WTC11 (cell line): ENCODE measurements around the gene RUFY3. TPM values are rescaled to one million over a fixed set of nuclear protein-coding genes. Genes with fewer than 3 reads are reported as not detected.

Experiments
- ATAC-seq: fragments of 200-7000 bp; cut with Tn5 transposase; 2 replicates; pipeline ENCODE4 v1.10.0; 2021; ENCODE audit warnings: mild to moderate bottlenecking, moderate library complexity
- CTCF ChIA-PET: fragments of 300-600 bp; sonication (Branson Sonifier 250); formaldehyde crosslinking; loops from one replicate; lab custom pipeline; 2021; ENCODE audit warnings: antibody characterized with exemption; lab: Charles Lee
- POLR2A ChIA-PET: fragments of 350-600 bp; sonication (Branson Sonifier 250); formaldehyde crosslinking; loops from one replicate; lab custom pipeline; 2021; ENCODE audit warnings: antibody characterized with exemption; lab: Charles Lee
- DNase-seq: peaks from one replicate; pipeline ENCODE4 v3.0.0; 2021; ENCODE audit warnings: low spot score
- H3K27ac Mint-ChIP-seq: 2 replicates; pipeline ENCODE4 v1.8.0; 2021; ENCODE audit warnings: mixed read lengths
- H3K27me3 Mint-ChIP-seq: 2 replicates; pipeline ENCODE4 v1.8.0; 2021; ENCODE audit warnings: low read depth, mild to moderate bottlenecking, moderate library complexity, mixed read lengths
- H3K36me3 Mint-ChIP-seq: 2 replicates; pipeline ENCODE4 v1.8.0; 2021; ENCODE audit warnings: mixed read lengths
- H3K4me1 Mint-ChIP-seq: 2 replicates; pipeline ENCODE4 v1.8.0; 2022; ENCODE audit warnings: mixed read lengths
- H3K4me3 Mint-ChIP-seq: 2 replicates; pipeline ENCODE4 v1.8.0; 2021; ENCODE audit warnings: mild to moderate bottlenecking, moderate library complexity, mixed read lengths
- H3K9me3 Mint-ChIP-seq: 2 replicates; pipeline ENCODE4 v1.8.0; 2021; ENCODE audit warnings: mixed read lengths
- ATF3 ChIP-seq: sonication (generic); formaldehyde crosslinking; conservative IDR thresholded peaks from 2 replicates; pipeline ENCODE4 v1.8.1; 2022; ENCODE audit warnings: mild to moderate bottlenecking, missing genetic modification reagents
- CREM ChIP-seq: sonication (generic); formaldehyde crosslinking; IDR thresholded peaks from 2 replicates; pipeline ENCODE4 v1.8.1; 2022; ENCODE audit warnings: mild to moderate bottlenecking, missing genetic modification reagents, moderate library complexity
- CTCF ChIP-seq: fragments of 200-600 bp; IDR thresholded peaks from 2 replicates; pipeline ENCODE4 v1.8.0; 2022; ENCODE audit warnings: antibody characterized with exemption
- E2F4 ChIP-seq: sonication (generic); formaldehyde crosslinking; IDR thresholded peaks from 2 replicates; pipeline ENCODE4 v1.8.1; 2022; ENCODE audit warnings: low read depth, mild to moderate bottlenecking, moderate library complexity, missing genetic modification reagents, borderline replicate concordance
- ELF4 ChIP-seq: sonication (generic); formaldehyde crosslinking; IDR thresholded peaks from 2 replicates; pipeline ENCODE4 v1.8.1; 2022; ENCODE audit warnings: low read depth, mild to moderate bottlenecking, moderate library complexity, missing genetic modification reagents
- EMX1 ChIP-seq: fragments of 250-450 bp; sonication (Bioruptor Pico); IDR thresholded peaks from 2 replicates; pipeline ENCODE4 v1.8.0; 2021; ENCODE audit warnings: mild to moderate bottlenecking
- ERG ChIP-seq: fragments of 250-450 bp; sonication (Bioruptor Pico); IDR thresholded peaks from 2 replicates; pipeline ENCODE4 v1.8.0; 2021; ENCODE audit warnings: mild to moderate bottlenecking
- ESRRA ChIP-seq: sonication (generic); formaldehyde crosslinking; IDR thresholded peaks from 2 replicates; pipeline ENCODE4 v1.8.1; 2022; ENCODE audit warnings: mild to moderate bottlenecking, missing genetic modification reagents, borderline replicate concordance
- ETV6 ChIP-seq: sonication (generic); formaldehyde crosslinking; IDR thresholded peaks from 2 replicates; pipeline ENCODE4 v1.8.1; 2022; ENCODE audit warnings: mild to moderate bottlenecking, missing genetic modification reagents
- GRHL2 ChIP-seq: fragments of 250-450 bp; sonication (Bioruptor Pico); IDR thresholded peaks from 2 replicates; pipeline ENCODE4 v1.8.0; 2022; ENCODE audit warnings: mild to moderate bottlenecking, moderate library complexity; ENCODE audit not compliant: insufficient replicate concordance, severe bottlenecking
- MLX ChIP-seq: sonication (generic); formaldehyde crosslinking; IDR thresholded peaks from 2 replicates; pipeline ENCODE4 v1.8.1; 2023; ENCODE audit warnings: mild to moderate bottlenecking, missing genetic modification reagents, moderate library complexity
- OVOL2 ChIP-seq: fragments of 250-450 bp; sonication (Bioruptor Pico); IDR thresholded peaks from 2 replicates; pipeline ENCODE4 v1.9.0; 2021; ENCODE audit warnings: mild to moderate bottlenecking, borderline replicate concordance
- PREB ChIP-seq: sonication (generic); formaldehyde crosslinking; IDR thresholded peaks from 2 replicates; pipeline ENCODE4 v1.8.1; 2022; ENCODE audit warnings: mild to moderate bottlenecking, missing genetic modification reagents, moderate library complexity, borderline replicate concordance
- SMAD3 ChIP-seq: sonication (generic); formaldehyde crosslinking; IDR thresholded peaks from 2 replicates; pipeline ENCODE4 v1.8.0; 2022; ENCODE audit warnings: missing genetic modification reagents, mild to moderate bottlenecking, borderline replicate concordance
- ZBTB43 ChIP-seq: sonication (generic); formaldehyde crosslinking; IDR thresholded peaks from 2 replicates; pipeline ENCODE4 v1.8.1; 2023; ENCODE audit warnings: mild to moderate bottlenecking, missing genetic modification reagents
- ZNF396 ChIP-seq: fragments of 250-450 bp; sonication (Bioruptor Pico); IDR thresholded peaks from 2 replicates; pipeline ENCODE4 v1.8.0; 2021; ENCODE audit warnings: mild to moderate bottlenecking, moderate library complexity, borderline replicate concordance
- ZNF512 ChIP-seq: sonication (generic); formaldehyde crosslinking; IDR thresholded peaks from 2 replicates; pipeline ENCODE4 v1.8.1; 2022; ENCODE audit warnings: missing genetic modification reagents, borderline replicate concordance
- ZSCAN18 ChIP-seq: fragments of 250-450 bp; sonication (Bioruptor Pico); IDR thresholded peaks from 2 replicates; pipeline ENCODE4 v2.1.2; 2022; ENCODE audit warnings: mild to moderate bottlenecking, moderate library complexity
- total RNA-seq: library from RNA; stranded (reverse); gene quantifications from 3 replicates; pipeline ENCODE4 v1.2.3, GENCODE V29; 2021

The RUFY3 gene
- total RNA-seq, 1 experiment from 2014 or later = 49.0 TPM

- no peak for TF ChIP-seq ERG
- TF ChIP-seq OVOL2 = no peak
- no peak for TF ChIP-seq ESRRA (CRISPR knock-in tag)
- no peak for TF ChIP-seq ZSCAN18 (CRISPR knock-in tag)
- no peak for TF ChIP-seq SMAD3 (CRISPR knock-in tag)
- TF ChIP-seq EMX1 (CRISPR knock-in tag) = no peak
- no peak for TF ChIP-seq ELF4
- TF ChIP-seq ETV6 = no peak
- no peak for TF ChIP-seq CREM (CRISPR knock-in tag)
- no peak for TF ChIP-seq CTCF
- TF ChIP-seq PREB = no peak
- TF ChIP-seq E2F4 (CRISPR knock-in tag) = no peak
- ChIA-PET CTCF (no interaction called here), POLR2A (no interaction called here)
- H3K4me3 Mint-ChIP-seq = no peak overlapping the region
- no peak overlapping the region for H3K27ac Mint-ChIP-seq
- H3K9me3 Mint-ChIP-seq = no peaks in the 10 kb centered on the region
- DNase-seq = no peak
- no peaks in the 10 kb centered on the region for H3K36me3 Mint-ChIP-seq
- peaks cover 15% of the 10 kb centered on the region for H3K4me1 Mint-ChIP-seq
- H3K27me3 Mint-ChIP-seq = no peaks in the 10 kb centered on the region
- ATAC-seq = no peak
Observed at GRCh38 chr4:70841951-70842350, 120.2 kb downstream of the RUFY3 start.

GRCh38 chr4:70842761-70843435, 121.1 kb downstream of the RUFY3 start:
- ChIA-PET CTCF (no interaction called here), POLR2A (interaction anchor here (0.8 kb wide), 1 partner anchor 148 kb away, joined by 4 read pairs; no protein-coding TSS in a partner anchor)
- Mint-ChIP-seq H3K27me3 (no peaks in the 10 kb centered on the region), H3K36me3 (no peaks in the 10 kb centered on the region), H3K4me3 (no peak overlapping the region), H3K27ac (no peak overlapping the region; the same call in 1 of the 2 replicates), H3K4me1 (peaks cover 14% of the 10 kb centered on the region), H3K9me3 (no peaks in the 10 kb centered on the region)
- ATAC-seq = no peak
- DNase-seq = no peak
- no peak for TF ChIP-seq GRHL2 (CRISPR knock-in tag)
- no peak for TF ChIP-seq CTCF
- no peak for TF ChIP-seq ZNF396 (CRISPR knock-in tag)
- TF ChIP-seq MLX (CRISPR knock-in tag) = no peak
- TF ChIP-seq ZSCAN18 (CRISPR knock-in tag) = no peak
- no peak for TF ChIP-seq ATF3 (CRISPR knock-in tag)
- TF ChIP-seq ZNF512 (CRISPR knock-in tag) = no peak
- TF ChIP-seq ZBTB43 (CRISPR knock-in tag) = no peak
